SKM-1 (cell line): ENCODE data around the gene R3HDM2.
"Not testable (repeated sequence)": the region's sequence is repeated elsewhere in the genome, so short reads cannot be mapped to it uniquely, and the experiment has no call there.

Experiments
- DNase-seq: peaks from one replicate; lab custom pipeline; 2025; ENCODE audit not compliant: unreplicated experiment; lab: John Stamatoyannopoulos, UW

The R3HDM2 gene

DNA sequence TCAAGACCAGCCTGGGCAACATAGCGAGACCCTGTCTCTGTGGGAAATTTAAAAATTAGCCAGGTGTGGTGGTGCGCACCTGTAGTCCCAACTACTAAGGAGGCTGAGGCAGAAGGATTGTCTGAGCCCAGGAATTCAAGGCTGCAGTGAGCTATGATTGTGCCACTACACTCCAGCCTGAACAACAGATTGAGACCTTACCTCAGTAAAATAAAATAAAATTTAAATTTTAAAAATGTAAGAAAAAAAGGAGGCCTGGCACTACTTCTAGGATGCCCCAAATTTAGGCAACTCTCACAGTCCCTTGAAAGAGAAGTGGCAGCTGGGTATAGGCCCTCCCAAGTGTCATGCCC, 23.3 kb upstream of the R3HDM2 start:
- no peak for DNase-seq

DNA sequence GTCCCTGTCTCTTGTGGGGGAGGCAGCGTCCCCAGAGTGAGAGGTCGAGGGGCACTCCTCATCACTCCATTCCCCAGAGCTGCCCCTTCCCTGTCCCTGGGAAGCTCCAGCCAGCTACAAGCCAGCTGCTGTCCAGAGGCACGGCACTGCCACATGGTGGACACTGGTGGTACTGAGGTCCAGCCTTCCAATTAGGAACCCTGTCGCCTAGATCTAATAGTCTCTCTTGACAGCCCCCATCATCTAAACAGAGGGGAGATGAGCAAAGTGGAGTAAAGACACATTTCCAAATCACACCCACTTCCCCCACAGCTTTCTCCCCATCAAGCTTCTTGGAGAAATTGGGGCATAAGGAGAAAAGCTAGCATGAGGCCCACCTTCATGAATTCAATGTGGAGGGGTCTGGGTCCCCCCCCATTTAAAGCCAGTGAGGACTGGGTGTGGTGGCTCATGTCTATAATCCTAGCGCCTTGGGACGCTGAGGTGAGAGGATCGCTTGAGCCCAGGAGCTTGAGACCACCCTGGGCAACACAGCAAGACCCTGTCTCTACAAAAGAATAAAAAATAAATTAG, 22.2 kb upstream of the R3HDM2 start:
- no peak for DNase-seq

DNA sequence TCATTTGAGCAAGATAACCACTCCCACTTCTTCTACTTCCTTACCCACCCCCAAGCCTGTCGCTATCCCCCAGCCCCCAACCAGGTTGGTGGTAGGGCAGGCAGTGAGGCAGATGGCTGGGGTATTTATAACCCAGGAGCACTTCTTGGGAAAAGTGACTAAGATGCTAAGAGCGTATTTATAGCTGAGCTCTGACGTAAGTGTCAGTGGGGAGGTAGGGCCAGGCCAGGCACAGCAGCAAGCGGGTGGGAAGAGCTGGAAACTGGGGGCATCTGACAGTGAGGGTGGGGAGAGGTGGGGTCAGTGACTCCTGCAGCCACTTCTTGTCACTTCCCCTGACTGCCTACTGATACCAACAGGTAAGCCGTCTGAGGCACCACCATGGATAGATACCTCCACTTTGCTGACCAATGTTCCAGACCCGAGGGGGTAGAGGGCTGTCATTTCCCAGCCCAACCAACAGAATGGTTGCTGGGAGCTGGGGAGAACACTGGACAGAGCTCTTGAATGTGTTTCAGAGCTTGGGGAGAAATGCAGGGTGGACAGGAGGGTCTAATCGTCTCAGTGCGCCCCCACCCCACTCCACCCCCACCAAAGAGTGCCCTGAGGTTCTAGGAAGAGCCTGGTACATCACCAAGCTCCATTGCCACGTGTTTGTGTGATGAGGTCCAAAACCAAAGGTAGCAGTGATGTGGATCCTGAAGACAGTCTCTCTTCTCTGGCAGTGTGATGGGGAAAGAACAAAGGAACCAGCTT, 21.5 kb upstream of the R3HDM2 start:
- DNase-seq = no peak

DNA sequence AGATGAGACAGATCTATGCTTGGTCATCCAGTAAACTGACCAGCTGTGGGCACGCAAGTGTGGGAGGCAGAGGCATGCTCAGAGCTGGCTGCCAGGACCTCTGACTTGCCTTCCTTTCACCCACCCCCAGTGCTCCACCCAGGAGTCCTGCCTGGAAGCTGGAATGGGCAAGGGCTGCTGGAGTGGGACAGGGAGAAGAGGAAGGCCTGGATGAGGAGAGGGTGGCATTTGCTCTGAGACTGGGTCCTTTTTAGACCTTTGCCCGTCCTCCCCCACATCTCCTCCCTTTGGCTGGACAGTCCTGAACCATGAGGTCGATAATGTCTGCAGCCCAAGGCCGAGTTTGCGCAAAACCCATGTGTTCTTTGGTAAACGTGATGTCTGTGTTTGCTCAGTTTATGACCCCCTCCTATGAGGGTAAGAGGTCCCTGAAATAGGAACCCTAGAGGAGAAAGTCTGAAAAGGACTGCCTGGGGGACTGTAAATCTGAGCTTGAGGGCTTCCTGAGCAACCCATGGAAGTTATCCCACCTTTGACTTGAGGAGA, 20.5 kb upstream of the R3HDM2 start:
- DNase-seq = no peak

DNA sequence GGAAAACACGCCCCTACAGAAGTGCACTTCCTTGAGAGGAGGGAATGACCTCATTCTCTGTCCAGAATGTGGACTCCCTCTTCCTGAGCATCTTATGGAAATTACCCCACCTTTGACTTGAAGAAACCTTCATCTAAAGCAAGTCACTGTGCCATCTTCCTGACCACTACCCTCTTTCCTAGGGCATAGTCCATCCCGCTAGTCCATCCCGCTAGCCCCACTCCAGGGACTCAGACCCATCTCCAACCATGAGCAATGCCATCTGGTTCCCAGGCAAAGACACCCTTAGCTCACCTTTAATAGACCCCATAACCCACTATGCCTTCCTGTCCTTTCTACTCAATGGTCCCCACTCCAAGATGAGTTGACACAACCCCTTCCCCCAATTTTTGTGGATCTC, 19.2 kb upstream of the R3HDM2 start:
- no peak for DNase-seq

DNA sequence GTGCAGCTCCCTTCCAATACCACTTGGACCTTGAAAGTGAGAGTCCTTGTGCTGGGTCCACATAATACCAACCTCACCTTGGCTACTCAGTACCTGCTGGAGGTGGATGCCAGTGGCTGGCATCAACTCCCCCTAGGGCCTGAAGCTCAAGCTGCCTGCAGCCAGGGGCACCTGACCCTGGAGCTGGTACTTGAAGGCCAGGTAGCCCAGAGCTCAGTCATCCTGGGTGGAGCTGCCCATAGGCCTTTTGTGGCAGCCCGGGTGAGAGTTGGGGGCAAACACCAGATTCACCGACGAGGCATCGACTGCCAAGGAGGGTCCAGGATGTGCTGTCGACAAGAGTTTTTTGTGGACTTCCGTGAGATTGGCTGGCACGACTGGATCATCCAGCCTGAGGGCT, 18.5 kb upstream of the R3HDM2 start:
- no peak for DNase-seq

DNA sequence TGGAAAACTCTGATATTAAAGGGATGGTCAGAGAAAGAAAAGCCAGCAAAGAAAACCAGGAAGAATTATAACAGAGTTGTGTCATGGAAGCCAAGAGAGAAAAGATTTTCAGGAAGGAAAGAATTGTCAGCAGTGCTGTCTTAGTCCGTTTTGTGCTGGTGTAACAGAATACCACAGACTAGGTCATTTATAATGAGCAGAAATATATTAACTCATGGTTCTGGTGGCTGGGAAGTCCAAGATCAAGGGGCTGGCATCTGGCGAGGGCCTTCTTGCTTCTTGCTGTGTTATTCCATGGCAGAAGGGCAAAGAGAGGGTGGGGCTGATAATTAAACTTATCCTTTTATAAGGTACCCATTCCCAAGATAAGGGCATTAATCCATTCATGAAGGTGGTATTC, 17.8 kb upstream of the R3HDM2 start:
- no peak for DNase-seq

DNA sequence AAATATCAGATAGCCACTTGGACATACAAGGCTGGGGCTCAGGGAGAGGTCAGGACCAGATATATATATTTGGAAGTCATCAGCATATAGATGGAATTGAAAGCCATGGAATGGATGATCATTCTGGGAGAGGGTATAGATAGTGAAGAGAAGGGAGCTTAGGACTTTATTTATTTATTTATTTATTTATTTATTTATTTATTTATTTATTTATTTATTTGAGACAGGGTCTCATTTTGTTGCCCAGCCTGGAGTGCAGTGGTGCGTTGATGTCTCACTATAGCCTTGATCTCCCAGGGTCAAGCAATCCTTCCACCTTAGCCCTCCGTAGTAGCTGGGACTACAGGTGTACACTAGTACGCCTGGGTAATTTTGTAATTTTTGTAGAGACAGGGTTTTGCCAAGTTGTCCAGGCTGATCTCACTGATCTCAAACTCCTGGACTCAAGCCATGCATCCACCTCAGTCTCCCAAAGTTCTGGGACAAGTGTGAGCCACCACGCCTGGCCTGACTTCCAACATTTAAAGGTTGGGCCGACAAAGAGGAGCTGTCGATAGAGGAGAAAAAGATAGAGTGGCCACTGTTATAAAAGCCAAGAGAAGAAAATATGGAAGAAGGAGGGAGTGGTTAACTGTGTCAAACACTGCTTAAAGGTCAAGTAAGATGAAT, 15.6 kb upstream of the R3HDM2 start:
- no peak for DNase-seq

DNA sequence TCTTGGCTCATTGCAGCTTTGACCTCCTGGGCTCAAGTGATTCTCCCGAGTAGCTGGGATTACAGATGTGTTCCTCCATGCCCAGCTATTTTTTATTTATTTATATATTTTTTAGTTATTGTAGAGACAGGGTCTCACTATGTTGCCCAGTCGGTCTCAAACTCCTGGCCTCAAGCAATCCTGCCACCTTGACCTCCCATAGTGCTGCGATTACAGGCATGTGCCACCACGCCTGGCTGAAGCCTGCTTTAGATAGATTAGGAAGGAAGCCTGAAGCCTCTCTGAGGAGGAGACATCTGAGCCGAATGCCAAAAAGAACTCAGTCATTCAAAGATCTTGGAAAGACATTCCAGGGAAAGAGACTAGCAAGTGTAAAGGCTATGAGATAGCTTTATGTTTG, 13.9 kb upstream of the R3HDM2 start:
- DNase-seq = no peak

DNA sequence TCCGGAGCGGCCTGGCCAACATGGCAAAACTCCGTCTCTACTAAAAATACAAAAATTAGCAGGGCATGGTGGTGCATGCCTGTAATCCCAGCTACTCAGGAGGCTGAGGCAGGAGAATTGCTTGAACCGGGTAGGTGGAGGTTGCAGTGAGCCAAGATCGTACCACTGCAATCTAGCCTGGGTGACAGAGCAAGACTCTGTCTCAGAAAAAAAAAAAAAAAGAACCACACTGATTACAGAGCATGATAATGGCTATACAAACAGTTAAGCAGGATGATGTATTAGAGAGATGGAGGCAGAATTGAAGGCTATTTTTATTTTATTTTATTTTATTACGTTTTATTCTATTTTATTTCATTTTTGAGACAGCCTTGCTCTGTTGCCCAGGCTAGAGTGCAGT, 13.5 kb upstream of the R3HDM2 start:
- DNase-seq = not testable (repeated sequence)

DNA sequence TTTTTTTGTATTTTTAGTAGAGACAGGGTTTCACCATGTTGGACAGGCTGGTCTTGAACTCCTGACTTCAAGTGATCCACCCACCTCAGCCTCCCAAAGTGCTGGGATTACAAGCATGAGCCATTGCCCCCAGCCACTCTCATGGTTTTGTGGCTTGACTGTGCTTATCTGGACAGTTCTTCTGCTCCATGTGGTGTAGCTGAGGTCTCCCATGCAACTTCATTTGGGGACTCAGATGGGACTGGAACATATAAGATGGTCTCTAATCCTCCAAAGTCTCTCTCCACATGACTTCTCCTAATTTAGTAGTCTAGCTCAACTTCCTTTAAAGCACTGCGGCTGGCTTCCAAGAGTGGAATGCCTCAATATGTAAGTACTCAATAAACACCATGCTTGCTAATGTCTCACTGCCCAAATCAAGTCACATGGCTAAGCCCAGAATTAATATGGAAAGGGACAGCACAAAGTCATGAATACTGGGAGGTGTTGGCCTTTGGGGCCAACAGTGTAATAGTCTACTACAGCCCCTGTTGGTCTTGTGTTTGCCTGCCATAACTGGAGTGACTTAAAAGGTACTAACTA, 11.1 kb upstream of the R3HDM2 start:
- DNase-seq = no peak

DNA sequence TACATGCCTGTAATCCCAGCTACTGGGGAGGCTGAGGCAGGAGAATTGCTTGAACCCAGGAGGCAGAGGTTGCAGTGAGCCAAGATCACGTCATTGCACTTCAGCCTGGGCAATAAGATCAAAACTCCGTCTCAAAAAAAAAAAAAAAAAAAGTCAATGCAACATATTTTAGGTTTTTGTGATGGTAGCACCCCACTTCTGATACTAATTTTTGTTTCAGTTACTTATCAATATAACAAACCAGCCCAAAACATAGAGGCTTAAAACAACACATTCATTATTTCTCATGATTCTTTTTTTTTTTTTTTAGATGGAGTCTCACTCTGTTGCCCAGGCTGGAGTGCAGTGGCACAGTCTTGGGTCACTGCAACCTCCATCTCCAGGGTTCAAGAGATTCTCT, 10.6 kb upstream of the R3HDM2 start:
- DNase-seq = not testable (repeated sequence)

DNA sequence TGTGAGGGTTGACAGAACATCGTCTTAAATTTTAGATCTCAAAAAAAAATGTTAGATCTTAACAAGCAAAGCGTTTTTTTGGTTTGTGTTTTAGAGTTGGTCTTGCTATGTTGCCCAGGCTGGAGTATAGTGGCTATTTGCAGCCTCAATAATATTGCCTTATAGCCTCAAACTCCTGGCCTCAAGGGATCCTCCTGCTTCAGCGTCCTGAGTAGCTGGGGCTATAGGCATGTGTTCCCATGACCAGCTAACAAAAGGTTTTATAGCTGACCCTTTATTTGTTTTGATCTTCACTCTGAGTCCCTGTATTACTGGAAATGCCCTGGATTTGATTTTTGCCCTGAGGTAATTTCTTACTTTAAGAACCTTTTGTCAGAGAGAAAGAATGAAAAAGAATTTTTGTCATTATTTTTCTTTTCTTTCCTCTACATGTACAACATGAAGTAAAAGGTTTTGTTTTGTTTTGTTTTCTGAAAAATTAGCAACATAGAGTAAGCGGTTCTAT, 9.0 kb upstream of the R3HDM2 start:
- no peak for DNase-seq

DNA sequence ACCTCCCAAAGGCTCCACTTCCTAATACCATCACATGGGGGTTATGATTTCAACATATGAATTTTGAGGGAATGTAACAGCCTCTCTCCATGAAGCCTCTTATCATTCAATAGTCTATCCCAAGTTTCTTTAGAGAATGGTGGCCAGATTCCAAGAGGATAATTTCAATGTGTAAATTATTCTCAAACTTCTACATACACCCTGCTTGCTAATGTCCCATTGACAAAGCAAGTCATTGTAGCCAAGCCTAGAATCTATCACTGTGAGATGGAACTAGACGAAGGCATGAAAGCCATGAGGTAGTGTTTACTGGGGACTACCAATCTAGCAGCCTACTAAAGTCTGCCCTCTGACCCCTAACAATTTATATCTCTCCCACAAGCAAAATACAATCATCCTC, 7.6 kb upstream of the R3HDM2 start:
- no peak for DNase-seq

DNA sequence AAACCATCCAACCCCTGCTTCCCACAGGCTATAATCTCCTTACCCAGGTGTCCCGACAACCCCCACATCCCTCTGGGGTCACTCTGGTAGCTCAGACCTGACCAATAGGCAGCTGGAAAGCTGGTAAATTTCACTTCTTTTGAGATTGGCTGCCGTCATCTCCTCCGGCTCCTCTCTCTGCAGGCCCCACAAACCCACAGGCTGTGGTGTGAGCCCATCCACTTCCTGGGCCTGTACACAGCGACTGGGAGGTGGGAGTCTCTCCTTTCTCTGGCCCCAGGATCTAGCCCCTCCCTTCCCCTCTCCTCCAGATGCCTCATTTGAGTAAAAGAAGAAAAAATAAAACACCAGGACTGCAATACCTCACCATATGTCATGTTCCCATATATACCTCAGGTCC, 4.5 kb upstream of the R3HDM2 start:
- DNase-seq = no peak

DNA sequence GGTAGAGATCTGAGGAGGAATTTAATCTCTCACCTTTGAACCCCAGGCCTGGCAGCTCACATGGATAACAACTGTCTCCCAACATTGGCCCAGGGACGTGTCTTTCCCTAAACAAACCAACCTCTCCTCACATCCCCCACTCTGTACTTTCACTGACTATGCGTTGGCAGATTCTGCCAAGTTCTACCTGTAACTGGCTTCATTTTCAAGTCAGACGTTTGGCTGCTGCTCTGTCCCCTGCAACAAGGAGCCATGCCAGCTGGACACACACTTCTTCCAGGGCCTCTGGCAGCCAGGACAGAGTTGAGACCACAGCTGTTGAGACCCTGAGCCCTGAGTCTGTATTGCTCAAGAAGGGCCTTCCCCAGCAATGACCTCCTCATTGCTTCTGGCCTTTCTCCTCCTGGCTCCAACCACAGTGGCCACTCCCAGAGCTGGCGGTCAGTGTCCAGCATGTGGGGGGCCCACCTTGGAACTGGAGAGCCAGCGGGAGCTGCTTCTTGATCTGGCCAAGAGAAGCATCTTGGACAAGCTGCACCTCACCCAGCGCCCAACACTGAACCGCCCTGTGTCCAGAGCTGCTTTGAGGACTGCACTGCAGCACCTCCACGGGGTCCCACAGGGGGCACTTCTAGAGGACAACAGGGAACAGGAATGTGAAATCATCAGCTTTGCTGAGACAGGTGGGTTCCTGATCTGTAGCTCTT, 3.8 kb upstream of the R3HDM2 start, which contains the start of gene INHBC:
TSS of gene INHBC (plus strand) at position 268 of the 707 bp plus-strand sequence. CDS start at position 371, 103 bp downstream.
- no peak for DNase-seq

DNA sequence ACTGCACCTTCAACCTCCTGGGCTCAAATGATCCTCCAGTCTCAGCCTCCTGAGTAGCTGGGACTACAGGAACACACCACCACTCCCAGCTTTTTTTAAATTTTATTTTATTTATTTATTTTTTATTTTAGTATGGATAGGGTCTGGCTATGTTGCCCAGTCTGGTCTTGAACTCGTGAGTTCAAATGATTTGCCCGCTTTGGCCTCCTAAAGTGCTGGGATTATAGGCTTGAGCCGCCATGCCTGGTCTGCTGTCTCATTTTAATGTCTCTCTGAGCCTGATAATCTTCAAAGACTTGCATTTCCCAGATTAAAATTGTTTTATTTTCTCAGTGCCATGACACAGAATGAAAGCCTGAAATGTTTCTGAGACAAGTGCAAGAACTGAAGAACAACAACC, 2.5 kb upstream of the R3HDM2 start:
- no peak for DNase-seq

DNA sequence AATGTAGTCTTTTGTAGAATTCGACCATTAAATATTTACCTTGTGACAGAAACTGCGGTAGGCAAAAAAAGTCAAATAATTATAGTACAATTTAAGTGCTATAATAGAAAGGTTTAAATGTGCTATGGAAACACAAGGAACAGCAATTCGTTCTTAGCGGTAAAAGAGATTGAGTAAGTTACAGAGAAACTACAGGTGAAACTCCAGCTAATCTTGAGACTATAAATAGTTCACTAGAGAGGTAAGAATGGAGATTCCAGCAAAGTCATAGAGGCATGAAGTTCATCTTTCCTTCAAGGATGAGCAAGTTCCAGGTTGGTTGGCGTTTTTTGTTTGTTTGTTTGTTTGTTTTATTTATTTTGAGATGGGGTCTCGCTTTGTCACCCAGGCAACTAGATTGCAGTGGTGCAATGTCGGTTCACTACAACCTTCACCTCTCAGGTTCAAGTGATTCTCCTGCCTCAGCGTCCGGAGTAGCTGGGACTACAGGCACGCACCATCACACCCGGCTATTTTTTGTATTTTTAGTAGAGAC, 878 bp upstream of the R3HDM2 start:
- no peak for DNase-seq

DNA sequence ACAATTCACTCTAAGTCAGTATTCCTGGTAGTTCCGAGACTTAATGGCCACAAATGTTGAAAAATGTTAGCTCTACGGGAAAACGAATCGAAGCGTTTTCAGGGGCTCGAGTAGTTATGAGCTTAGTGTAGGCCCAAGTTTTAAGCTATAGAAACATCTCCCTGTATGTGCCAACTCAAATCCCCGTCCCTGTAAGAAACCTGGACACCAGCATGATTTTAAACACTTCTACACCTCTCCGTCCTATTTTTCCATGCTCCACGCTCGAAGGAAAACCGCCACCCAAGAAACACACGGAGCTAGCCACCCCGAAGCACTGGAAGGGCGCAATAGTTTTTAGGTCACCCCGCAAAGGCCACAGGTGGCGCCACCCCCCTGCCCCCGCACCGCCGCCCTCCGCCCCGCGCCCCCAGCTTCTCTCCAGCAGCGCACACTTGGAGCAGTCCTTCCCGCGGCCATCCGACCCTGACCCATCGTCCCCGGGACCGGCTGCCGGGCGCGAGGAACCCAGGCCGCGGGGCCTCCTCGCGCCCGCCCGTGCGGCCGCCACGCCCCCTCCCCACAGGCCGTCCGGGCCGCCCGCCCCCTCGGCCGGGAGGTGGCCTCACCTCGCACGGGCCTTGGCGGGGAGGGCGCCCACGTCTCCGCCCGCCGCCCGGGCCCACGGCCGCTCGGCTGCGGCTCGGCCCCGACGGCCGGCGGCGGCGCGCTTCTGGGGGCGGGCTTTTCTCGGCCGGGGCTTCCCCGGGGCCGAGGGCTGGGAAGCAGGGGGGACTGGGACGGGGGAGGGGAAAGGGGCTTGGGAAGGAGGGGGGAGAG, 522 bp downstream of the R3HDM2 start:
- DNase-seq = no peak
